OCI-LY3 (cell line): ENCODE data around the gene CDH1.

ENCODE experiments used
- H2AFZ ChIP-seq: fragments of 200-600, 300-600 bp; shearing (Covaris generic); 2 replicates; pipeline ENCODE4 v1.6.0; 2014; ENCODE audit warnings: antibody characterized with exemption, low read depth, low read length
- H3K27ac ChIP-seq: fragments of 200-600, 300-600 bp; sonication (generic); 2 replicates; pipeline ENCODE4 v1.5.1; 2014; ENCODE audit warnings: mild to moderate bottlenecking, low read length, moderate library complexity, mixed read lengths
- H3K27me3 ChIP-seq: fragments of 200-600, 300-600 bp; sonication (generic); 2 replicates; pipeline ENCODE4 v1.6.1; 2014; ENCODE audit warnings: low read depth, low read length, mixed read lengths
- H3K36me3 ChIP-seq: fragments of 200-600, 300-600 bp; sonication (generic); replicated peaks from 2 replicates; pipeline ENCODE3; 2014; ENCODE audit warnings: low read depth, low read length, mixed read lengths
- H3K4me1 ChIP-seq: fragments of 300-600, 200-600 bp; sonication (generic); 2 replicates; pipeline ENCODE4 v1.6.1; 2014; ENCODE audit warnings: low read length, mixed read lengths
- H3K4me2 ChIP-seq: fragments of 200-600, 300-600 bp; sonication (generic); 2 replicates; pipeline ENCODE4 v1.6.1; 2014; ENCODE audit warnings: low read length, mixed read lengths
- H3K4me3 ChIP-seq: fragments of 300-600, 200-600 bp; sonication (generic); 2 replicates; pipeline ENCODE4 v1.5.1; 2014; ENCODE audit warnings: antibody characterized with exemption, mild to moderate bottlenecking, low read length, moderate library complexity
- H3K79me2 ChIP-seq: fragments of 300-600, 200-600 bp; shearing (Covaris generic); 2 replicates; pipeline ENCODE4 v1.6.1; 2014; ENCODE audit warnings: mild to moderate bottlenecking, low read length, mixed read lengths
- H3K9ac ChIP-seq: fragments of 300-600, 200-600 bp; shearing (Covaris generic); 2 replicates; pipeline ENCODE4 v1.6.0; 2014; ENCODE audit warnings: mild to moderate bottlenecking, low read length, moderate library complexity
- H3K9me3 ChIP-seq: fragments of 200-600, 300-600 bp; shearing (Covaris generic); 2 replicates; pipeline ENCODE4 v1.6.1; 2014; ENCODE audit warnings: low read length, mixed read lengths; ENCODE audit not compliant: insufficient read depth
- H4K20me1 ChIP-seq: fragments of 200-600, 300-600 bp; sonication (generic); 2 replicates; pipeline ENCODE4 v1.6.1; 2016; ENCODE audit warnings: low read length, mixed read lengths; ENCODE audit not compliant: insufficient read depth
- CTCF ChIP-seq: fragments of 200-600, 300-600 bp; sonication (generic); IDR thresholded peaks from 2 replicates; pipeline ENCODE4 v1.5.1; 2014; ENCODE audit warnings: antibody characterized with exemption, low read length, low read depth
- EZH2phosphoT487 ChIP-seq: fragments of 200-600 bp; shearing (Covaris generic); IDR thresholded peaks from 2 replicates; pipeline ENCODE4 v1.6.1; 2018; ENCODE audit warnings: antibody characterized with exemption, mixed run types, low read depth

CDH1 gene

GRCh38 chr16:68750193-68750695 is 13.2 kb downstream of the CDH1 start:
- Histone ChIP-seq H4K20me1 (no peaks in the 10 kb centered on the region), H3K36me3 (no peaks in the 10 kb centered on the region), H3K4me2 (no peak overlapping the region), H2AFZ (no peak overlapping the region), H3K9me3 (no peaks in the 10 kb centered on the region), H3K27me3 (no peaks in the 10 kb centered on the region), H3K4me3 (no peak overlapping the region), H3K27ac (no peak overlapping the region), H3K79me2 (no peaks in the 10 kb centered on the region), H3K9ac (no peak overlapping the region), H3K4me1 (peaks cover 24% of the 10 kb centered on the region)
- TF ChIP-seq CTCF (no peak), EZH2phosphoT487 (no peak)

- H3K79me2 ChIP-seq, result no peaks in the 10 kb centered on the region
- no peak for TF ChIP-seq EZH2phosphoT487
- TF ChIP-seq CTCF, result no peak
Measured at GRCh38 chr16:68751160-68751559, 14.1 kb downstream of the CDH1 start.

DNA sequence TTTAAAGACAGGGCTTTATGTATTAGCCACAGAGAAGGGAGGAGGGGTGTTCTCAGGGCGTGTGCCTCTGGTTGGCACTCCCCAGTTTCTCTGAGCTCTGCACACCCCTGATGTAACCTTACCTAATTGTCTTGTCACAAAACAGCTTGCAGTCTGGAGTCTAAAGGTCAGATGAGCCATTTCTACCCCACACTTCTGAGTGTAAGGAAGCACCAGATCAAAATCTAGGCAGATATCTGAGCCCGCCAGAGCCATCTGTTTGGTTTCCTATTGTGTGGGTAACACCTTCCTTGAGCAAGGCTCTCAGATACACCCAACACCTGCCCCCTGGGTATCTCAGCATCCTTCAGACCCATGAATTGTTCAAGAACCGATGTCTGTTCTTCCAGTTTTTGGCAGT is 15.5 kb downstream of the CDH1 start:
- Histone ChIP-seq H3K9ac (no peak overlapping the region), H3K4me3 (no peak overlapping the region), H3K9me3 (no peaks in the 10 kb centered on the region), H3K79me2 (no peaks in the 10 kb centered on the region), H3K4me1 (peaks cover 47% of the 10 kb centered on the region), H2AFZ (no peak overlapping the region), H3K4me2 (no peak overlapping the region), H3K36me3 (no peaks in the 10 kb centered on the region), H3K27me3 (no peaks in the 10 kb centered on the region), H3K27ac (no peak overlapping the region), H4K20me1 (no peaks in the 10 kb centered on the region)
- TF ChIP-seq CTCF (no peak), EZH2phosphoT487 (no peak)

More at GRCh38 chr16:68751160-68751559, 14.1 kb downstream of the CDH1 start:
- Histone ChIP-seq H4K20me1 (no peaks in the 10 kb centered on the region), H3K36me3 (no peaks in the 10 kb centered on the region), H3K4me3 (no peak overlapping the region), H3K4me2 (no peak overlapping the region), H3K9ac (no peak overlapping the region), H3K4me1 (peaks cover 33% of the 10 kb centered on the region), H3K27ac (no peak overlapping the region), H3K9me3 (no peaks in the 10 kb centered on the region), H2AFZ (no peak overlapping the region), H3K27me3 (no peaks in the 10 kb centered on the region)

DNA sequence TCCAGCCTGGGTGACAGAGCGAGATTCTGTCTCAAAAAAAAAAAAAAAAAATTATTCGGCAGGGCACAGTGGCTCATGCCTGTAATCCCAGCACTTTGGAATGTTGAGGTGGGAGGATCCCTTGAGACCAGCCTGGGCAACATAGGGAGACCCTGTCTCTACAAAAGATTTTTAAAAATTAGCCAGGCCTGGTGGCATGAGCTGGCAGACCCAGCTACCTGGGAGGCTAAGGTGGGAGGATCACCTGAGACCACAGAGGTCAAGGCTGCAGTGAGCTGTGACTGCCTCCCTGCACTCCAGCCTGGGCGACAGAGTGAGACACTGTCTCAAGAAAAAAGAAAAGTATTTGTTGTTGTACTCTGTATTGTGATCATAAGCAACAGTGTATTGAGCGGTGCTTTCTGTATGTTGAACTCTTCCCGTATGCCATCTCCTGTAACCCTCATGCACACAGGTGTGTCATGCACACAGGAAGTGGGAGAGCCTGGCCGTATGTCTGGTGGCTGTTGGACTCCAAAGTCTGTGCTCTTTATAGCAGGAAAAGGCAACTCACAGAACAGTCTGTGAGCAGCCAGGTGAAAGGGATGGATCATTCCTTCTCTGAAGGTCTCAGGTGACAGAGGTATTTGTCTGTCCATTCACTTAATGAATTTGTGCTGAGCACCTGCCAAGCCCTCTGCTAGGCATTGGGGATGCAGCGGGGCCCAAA is 17.1 kb downstream of the CDH1 start:
- Histone ChIP-seq H3K27me3 (no peaks in the 10 kb centered on the region), H3K27ac (no peak overlapping the region), H3K4me1 (peaks cover 64% of the 10 kb centered on the region), H3K4me3 (no peak overlapping the region), H3K36me3 (no peaks in the 10 kb centered on the region), H3K9me3 (no peaks in the 10 kb centered on the region), H3K4me2 (no peak overlapping the region), H3K79me2 (no peaks in the 10 kb centered on the region; the same call in 1 of the 2 replicates), H4K20me1 (no peaks in the 10 kb centered on the region), H3K9ac (no peak overlapping the region), H2AFZ (no peak overlapping the region)
- TF ChIP-seq CTCF (no peak), EZH2phosphoT487 (no peak)
